HG03095 (cell line): ENCODE results near the gene CIT.

Experiments used
- ATAC-seq: cut with Tn5 transposase; IDR thresholded peaks from one replicate; pipeline ENCODE4 v1.9.1; 2021; ENCODE audit warnings: moderate library complexity; ENCODE audit not compliant: unreplicated experiment

The CIT gene

DNA sequence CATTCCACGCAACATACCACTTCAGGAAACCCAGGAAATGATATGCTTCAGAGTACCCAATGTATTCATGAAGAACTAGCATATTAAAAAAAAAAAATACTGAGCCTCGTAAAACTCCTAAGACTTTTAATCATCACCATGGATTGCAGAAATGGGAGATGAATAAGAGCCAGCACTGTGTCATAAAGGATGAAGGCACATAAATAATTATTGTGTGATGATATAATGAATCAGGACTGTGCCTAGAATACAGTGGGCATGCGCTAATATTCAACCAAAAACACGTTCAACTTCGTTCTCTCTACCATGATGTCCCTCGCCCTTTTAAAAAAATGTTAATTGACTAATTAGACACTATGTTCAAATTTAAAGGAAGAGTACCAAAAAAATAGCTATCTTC is 68.7 kb downstream of the CIT start:
- no peak for ATAC-seq

DNA sequence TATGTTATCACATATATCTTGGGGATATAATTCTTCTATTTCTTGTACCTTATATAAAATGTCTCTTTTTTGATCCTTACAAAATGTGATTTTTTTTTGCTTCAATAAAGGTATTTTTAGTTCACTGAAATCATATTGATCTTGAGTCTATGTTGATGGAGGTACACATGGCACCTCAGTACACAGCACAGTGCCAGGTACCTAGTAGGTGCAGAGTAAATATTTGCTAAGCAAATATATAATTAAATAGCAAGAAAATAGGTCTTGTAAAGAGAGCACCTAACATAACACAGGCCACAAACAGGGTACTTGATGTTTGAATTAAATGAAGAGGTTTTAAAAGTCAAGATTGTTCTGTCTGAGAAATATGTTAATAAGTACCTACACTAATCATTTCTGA is 69.7 kb downstream of the CIT start:
- ATAC-seq: no peak

DNA sequence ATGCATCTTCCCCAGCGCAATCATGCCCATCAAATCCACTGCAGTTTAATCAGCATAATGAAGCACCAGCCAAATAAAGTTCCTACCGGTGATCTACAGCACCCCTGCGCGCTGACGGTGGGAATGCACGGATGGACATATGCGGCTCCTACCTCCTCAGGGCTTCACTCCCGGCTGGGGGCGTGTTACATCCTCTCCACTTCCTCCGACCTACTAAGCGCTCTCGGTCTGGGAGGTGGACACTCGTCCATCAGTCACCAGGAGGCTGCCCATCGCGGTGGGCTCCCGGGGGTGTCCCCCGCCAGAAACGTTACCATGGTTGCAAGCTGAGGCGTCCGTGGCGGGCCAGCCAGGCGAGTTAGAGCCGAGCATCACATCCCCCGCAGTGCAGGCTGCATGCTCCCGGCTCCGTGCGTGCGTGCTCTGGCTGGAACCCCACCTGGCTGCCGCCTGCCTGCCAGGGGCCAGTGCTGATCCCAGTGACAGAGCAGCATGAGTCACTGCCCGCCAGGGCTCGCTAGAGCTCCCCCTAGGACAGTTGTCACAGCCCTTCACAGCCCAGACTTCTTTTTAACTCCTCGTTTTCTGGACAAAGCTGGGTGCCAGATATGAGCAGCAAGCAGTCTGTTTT is 73.0 kb downstream of the CIT start:
- no peak for ATAC-seq

DNA sequence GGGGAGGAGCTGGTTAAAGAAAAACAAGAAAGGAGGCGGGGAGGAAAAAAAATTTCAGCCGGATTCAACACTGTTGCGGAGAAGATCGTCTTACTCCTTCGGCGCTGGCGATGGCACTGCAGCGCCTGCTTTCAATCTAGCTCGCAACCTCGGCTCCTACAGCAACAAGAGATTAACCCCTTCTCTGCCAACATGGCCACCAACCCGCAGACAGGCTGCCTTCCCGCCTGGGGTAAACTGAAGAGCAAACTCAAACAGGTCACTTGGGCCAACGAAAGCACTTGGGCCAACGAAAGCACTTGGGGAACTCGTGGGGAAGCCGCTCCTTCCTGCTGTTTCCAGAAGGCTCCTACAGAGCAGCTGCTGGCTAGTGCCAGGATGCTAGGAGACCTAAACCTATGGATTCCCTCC is 73.7 kb downstream of the CIT start:
- no peak for ATAC-seq

DNA sequence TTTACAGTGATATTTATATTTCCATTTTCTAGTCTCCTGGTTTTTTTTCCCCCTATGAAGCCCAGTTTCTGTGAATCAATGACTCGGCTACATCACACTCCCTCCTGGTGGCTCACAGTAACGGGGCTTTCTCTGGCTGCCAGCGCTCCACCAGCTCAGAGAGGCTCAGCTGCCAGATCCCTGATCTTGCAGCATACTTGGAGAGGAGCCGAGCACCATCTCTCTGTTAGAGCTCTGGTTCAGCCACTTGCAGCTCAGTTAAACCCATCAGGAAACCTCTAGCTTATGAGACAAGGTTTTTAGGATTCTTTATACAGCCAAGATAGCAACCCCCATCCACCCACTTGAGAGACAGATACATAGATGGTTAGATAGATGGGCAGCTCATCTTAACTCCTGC is 74.6 kb downstream of the CIT start:
- no peak for ATAC-seq

DNA sequence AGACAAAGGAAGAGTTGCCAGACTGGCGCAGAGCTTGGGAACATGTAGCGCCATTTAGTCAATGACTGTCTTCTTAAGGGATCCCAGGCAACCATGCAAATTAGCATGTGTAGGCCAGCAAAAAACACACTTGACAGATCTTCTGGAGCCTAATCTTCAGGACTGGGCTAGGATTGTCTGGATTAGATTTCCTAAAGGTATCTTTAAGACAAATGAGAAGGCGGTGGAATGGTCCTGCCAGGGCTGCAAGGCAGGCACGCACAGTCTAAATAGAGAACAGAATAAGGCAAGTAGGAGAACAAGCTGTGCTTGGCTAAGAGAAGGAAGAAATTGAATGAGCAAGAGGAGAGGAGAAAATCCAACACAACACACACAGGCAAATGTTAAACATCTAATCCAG is 80.0 kb downstream of the CIT start:
- no peak for ATAC-seq

DNA sequence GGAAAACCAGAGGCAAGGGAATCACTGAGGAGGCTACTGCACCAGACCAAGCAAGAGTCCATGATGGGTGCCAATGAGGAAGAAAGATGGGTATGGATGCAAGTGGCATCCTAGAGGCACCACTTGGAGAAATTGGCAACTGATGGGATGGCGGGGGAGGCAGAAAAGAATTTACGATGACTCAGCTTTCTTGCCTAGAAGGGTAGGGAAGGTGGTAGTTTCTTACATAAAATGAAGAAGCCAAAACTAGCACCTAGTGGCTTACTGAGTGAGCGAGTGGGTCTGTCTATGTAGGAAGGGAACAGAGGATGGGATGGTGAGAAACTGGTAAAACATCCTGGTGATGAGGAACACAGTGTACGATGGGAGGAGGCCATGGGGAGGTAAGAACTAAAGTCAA is 80.8 kb downstream of the CIT start:
- no peak for ATAC-seq

DNA sequence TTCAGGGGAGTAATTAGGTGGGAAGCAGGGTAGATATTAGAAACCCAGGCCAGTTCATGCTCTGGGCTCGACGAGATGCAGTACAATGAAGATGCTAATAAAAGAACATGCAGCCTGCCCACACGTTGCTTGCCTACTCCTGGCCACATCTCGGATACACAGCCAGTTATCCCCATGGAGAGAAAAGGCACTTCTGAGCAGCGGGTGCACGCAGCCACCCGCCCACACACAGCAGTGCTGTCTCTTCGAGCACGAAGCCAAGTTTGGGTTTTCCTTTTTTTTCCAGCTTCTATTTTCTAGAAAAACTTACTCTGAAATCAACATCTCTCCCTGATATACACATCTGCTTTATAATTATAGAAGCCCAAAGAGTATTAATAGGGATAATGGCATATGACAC is 85.7 kb downstream of the CIT start:
- ATAC-seq: no peak

DNA sequence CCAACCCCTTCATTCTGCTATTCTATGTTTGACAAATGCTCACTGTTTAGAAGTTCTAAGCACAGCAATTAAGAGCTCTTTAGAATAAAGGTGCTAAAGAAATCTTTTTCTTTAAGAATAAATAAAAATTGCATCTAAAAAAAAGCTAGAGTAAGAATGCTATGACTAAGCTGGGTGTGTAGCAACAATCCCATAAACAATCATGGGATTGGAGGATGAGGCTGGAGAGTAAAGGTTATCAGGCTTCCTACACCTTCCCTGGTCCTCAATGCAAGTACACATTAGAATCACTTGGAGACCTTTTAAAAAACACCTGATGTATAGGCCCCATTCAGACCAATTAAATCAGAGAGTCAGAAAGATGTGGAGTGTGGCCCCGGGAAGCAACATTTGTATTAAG is 88.3 kb downstream of the CIT start:
- no peak for ATAC-seq

DNA sequence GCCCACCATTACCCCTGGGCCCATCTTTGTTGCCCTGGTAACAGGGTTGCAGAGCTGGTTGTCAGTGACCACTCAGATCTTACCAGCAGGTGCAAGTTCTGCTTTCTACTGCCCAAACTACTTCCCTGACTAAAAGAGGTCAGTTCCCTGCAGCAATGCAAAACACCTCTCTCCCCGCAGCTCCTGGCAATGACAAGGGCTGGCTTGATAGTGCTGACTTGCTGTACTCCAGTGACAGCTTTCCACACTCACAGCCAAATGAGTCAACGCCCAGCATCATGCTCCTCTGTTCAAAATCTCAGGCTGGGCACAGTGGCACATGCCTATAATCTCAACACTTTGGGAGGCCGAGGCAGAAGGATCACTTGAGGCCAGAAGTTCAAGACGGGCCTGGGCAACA is 90.6 kb downstream of the CIT start:
- no peak for ATAC-seq

DNA sequence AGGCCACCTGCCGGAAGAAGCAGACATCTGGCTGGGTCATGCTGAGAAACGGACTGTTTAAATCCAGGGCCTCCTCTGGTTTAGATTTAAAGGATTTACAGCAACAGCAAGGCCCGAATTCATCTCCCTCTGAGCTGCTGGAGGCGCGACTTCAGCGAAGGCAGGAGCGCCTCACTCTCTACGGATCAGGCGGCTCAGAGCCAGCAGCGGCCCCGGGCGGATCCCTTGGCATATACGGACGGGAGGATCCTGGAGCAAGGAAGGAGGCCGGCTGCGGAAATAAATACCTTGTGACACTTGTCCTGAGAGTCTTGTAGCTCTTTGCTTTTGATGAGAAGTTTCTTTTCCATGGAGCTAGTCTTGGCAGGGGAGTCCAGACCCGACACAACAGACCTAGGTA is 92.4 kb downstream of the CIT start:
- ATAC-seq: no peak

DNA sequence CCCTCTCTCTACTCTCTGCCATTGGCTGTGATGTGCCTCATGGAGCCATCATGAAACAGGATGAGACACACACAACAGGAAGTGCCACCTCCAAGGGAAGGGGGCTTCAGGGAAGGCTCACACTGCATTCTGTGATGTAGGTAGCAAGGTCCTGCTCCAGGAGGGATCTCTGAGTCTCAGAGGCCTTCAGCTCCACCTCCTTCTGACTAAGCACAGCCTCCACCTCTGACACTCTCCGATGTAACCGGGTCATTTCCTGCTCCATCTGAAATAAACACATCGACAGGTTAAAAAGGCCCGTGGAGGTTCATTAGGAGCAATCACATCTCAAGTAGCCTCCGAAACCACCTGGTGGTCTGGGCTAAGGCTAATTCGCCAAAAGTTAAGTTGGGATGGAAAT is 93.3 kb downstream of the CIT start:
- ATAC-seq: no peak

DNA sequence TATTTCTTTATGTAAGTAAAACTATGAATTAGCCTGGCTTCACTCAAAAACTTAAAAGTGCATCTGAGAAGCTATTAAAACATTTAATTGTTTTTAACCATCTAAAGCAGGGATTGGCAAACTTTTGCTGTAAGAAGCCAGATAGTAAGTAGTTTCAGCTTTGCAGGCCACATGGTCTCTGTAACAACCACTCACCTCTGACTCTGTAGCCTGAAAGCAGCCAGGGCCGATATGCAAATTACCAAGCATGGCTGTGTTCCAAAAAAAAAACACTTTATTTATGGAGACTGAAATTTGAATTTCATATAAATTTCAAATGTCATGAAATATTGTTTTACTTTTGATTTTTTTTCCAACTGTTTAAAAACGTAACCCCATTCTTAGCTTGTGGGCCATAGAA is 95.3 kb downstream of the CIT start:
- ATAC-seq: no peak

DNA sequence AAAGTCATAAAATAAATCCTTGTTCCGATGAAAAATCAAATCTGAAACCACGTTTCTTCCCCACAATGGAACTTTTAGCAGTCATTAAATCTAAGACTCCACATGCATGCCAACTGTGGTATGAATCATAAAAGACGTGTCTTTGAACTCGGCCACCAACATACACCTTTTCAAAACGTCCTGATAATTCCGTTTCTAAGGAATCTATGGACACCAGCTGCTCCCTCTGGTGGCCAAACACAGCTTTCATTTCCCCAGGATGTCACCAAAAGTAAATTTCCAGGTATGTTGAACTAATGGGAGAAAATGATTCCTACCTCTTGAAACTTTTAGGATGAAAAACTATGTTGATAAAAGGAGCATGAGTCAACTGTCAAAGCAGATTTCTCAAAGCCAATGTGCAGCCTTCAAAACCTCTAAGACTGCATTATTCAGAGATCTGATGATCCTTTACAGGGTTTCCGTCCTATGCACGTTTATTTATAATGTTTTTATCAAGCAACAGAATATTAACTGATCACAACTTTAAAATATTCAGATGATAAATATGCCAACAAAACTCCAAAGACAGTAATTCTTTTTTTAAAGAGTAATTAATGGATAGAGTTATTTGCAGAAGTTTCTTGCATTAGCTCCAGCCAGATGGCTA is 96.2 kb downstream of the CIT start:
- ATAC-seq: no peak

DNA sequence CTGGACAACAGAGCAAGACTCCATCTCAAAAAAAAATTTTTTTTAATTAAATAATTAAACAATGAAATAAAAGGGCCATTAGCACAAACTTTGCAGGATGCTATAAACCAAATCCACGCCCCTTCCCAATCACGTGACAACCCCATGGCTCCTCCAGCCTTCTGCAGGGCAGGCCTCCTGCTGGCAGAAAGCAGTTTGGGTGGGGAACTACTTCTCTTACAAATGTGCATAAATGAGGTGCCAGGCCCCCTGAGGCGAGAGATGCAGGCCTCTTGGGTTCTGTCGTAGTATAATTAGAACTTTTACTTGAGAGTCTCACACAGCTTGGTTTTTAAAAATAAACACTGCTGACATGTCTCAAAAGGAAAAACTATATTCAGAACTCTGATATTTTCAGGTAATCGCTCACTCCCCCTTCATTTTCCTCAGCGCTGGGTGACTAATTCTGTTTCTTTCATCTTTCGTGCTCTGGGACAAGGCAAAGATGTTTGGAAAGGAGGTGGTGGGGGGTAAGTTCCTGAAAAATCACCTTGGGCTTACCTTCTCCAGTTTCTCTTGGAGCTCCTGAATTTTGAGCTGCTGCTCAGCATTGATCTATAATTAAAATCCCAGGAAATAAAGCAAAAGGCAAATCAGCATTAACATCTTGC is 101.7 kb downstream of the CIT start:
- ATAC-seq: no peak

DNA sequence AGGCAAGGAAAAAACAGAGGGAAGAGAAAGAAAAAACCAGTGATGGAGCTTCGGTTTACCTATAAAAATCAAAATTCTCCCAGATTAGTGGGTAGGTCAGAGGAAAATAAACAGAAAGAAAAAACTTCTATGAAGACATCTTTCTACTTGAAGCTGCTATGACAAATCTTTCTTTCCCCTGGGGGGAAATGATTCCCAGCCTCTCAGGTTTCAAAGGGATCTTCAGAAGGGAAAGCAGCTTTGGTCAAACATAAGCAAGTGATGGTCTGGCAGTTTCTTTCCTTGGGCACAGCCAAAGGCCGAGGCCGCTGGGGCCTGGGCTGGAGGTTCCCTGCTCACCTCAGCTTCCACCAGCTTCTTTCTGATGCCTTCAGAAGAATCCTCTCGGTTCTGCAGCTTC is 104.7 kb downstream of the CIT start:
- ATAC-seq: no peak

DNA sequence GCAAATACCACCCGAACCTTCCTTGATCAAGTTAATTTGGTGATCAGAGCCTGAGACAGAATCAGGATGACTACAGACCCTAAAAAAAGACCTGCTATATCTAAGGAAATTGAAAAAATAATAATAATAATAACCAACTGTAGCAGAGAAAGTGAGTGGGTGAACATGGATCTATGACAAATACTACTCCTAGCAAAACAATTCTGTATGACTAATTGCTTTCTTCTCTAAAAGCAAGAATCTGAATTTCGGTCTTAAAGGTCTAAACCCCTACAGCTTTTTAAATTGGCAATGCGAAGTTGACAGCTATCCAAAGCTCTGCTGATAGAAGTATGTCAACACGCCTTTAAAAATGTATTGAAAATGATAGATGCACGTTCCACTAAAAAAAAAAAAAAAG is 107.0 kb downstream of the CIT start:
- no peak for ATAC-seq

DNA sequence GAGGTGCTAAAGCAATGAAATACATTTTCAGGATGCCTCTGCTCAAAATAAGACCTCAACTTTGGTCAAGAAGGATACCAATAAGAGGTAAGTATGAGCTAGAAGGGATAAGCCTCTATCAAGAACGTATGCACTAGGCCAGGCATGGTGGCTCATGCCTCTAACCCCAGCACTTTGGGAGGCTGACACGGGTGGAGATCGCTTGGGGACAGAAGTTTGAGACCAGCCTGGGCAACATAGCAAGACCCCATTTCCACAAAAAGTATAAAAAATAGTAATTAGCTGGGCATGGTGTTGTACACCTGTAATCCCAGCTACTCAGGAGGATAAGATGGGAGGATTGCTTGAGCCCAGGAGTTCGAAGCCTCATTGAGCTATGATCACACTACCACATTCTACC is 114.5 kb downstream of the CIT start:
- ATAC-seq: no peak

DNA sequence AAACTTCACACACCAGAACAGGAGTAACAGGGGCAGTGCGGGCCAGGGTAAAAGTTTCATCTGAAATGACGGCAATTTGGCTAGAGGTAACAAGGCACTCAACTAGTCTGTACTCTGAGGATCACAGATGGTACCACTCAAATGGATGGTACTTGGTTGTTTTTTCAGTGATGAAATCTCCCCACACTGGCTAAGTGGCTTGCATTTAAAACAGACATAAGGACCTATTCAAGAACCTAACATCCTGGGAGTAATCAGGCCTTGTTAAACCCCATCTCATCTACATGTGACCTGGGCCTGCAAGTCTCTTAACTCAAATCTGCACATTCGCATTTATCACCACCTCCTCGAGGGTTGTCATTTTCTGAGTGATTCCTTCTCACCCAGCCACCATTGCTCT is 118.4 kb downstream of the CIT start:
- no peak for ATAC-seq

DNA sequence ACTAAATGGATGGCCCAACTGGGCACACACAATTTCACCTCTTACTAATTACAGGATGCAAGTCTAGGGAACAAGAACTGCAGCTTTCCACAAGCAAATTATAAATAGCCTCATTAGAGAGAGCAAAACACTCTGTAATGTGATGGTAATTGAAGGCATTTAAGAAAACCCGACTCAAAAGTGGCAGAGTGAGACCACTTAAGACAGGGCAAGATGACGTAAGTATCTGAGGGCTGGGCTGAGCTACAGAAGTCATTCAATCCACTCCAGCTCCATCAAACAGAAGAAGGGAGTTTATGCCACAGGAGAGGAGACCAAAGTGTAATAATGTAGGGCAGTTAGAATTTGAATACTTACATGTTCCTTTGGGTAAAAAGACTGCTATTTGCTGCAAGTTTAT is 118.9 kb downstream of the CIT start:
- ATAC-seq: no peak

DNA sequence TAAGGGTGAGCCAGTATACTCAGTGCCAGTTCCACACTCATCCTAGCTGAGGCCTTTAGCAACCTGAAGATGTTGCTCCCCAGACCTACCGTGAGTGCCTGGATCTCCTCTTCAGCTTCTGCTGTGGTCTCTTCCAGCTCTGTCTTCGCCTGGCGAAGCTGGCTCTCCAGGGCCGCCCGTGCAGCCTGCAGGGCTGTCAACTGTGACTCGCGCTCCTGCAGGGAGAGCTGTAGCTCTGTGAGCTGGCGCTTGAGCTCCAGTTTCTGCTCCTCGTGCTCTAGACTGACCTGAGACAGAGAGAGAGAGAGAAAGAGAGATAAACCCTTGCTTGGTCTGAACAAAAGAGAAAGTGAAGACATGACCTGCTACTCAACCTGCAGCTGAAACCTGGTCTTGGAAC is 125.2 kb downstream of the CIT start:
- no peak for ATAC-seq

DNA sequence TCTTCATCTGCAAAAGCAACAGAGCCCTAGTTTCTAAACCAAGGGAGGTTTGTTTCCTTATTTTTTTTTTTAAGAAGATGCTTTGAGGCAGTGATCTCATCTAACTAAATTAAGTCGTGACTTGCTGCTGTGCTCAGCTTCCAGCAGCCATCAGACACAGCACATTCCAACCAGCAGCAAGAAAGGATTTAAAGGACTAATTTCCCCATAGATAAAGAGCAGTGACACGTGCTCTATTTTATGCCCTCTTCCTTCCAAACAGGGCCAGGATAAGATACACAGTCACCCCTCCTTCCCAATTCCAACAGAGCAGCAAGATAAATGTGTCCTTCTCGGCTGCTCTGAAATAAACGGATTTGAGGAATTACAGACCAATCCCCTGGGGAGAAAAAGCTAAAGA is 127.5 kb downstream of the CIT start:
- ATAC-seq: no peak

DNA sequence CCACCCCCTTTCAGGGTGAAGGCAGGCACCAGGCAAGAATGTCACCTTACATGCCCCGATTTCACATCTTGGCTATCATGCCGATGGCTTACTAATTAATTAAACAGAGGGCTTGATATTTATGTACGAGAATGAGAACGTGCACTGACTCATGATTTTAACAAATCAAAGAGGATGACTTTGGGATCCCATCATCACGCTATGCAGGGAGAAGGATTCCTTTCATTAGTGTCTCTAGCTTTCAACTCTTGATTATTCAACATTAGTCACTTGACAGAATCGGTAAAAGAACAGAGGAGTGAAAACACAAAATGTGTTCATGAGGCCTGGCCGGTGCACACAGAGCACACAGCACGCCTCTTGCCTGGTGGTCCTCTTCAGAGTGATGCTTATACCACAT is 128.6 kb downstream of the CIT start:
- ATAC-seq: no peak
